Measurements from ENCODE around the gene GADD45GIP1. TPM values are rescaled to one million over a fixed set of nuclear protein-coding genes. Genes with fewer than 3 reads are reported as not detected.
A peak's percentile ranks its signal among the peaks of the same experiment; 100 is the strongest.
"Not testable (repeated sequence)": the region's sequence is repeated elsewhere in the genome, so short reads cannot be mapped to it uniquely, and the experiment has no call there.

Gene GADD45GIP1
- polyA plus RNA-seq, 2 donors = 53.7 to 57.0 TPM

DNA sequence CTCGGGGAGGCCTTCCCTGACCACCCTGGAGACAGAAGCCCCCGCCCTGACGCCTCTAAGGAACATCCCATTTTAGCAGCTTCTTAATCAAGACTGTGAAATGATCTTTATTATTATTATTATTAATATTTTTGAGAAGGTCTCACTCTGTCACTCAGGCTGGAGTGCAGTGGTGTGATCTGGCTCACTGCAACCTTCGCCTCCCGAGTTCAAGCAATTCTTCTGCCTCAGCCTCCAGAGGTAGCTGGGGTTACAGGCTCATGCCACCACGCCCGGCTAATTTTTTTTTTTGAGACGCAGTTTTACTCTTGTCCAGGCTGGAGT lies 8.8 kb upstream of the GADD45GIP1 start:
- H3K4me3 ChIP-seq (ENCODE audit: low read depth in 1 of 2, low read length in 2 of 2) = no peak overlapping the region
- no peaks in the 10 kb centered on the region for H3K27me3 ChIP-seq (ENCODE audit: control insufficient read depth in 1 of 2, insufficient read depth in 2 of 2, low read length in 2 of 2)
- 41 to 42% methylated on average over 8 of the region's 8 CpGs for WGBS, 2 donors
- no peaks in the 10 kb centered on the region for H3K9me3 ChIP-seq (ENCODE audit: control insufficient read depth in 2 of 2, insufficient read depth in 1 of 2, low read depth in 1 of 2, low read length in 1 of 2)
- peaks cover 0 to 2% of the 10 kb centered on the region in 2 donors for H3K4me1 ChIP-seq (ENCODE audit: control insufficient read depth in 2 of 2, insufficient read depth in 2 of 2, low read length in 1 of 2)
- H3K36me3 ChIP-seq (ENCODE audit: control insufficient read depth in 2 of 2, insufficient read depth in 2 of 2, low read length in 1 of 2) = no peaks in the 10 kb centered on the region
- H3K27ac ChIP-seq (ENCODE audit: low read depth in 2 of 2, low read length in 1 of 2) = peak overlapping the region in 1 of 2 donors; percentile 77

- 0 to 1% methylated on average over 25 to 34 of the region's 34 CpGs for WGBS, 2 donors
- H3K4me3 ChIP-seq (ENCODE audit: low read depth in 1 of 2, low read length in 2 of 2) = peak overlapping the region; percentile 35 to 42
Measured at GRCh38 chr19:12965017-12965811, 8.2 kb upstream of the GADD45GIP1 start.

DNA sequence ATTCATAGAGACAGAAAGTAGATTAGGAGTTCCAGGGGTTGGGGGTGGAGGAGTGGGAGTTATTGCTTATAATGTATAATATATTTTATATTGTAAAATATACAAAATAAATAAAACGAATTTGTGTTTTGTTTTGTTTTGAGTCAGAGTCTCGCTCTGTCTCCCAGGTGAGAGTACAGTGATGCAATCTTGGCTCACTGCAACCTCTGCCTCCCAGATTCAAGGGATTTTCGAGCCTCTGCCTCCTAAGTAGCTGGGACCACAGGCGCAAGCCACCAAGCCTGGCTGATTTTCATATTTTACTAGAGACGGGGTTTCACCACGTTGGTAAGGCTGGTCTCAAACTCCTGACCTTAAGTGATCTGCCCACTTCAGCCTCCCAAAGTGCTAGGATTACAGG lies 2.5 kb upstream of the GADD45GIP1 start:
- H3K36me3 ChIP-seq (ENCODE audit: control insufficient read depth in 2 of 2, insufficient read depth in 2 of 2, low read length in 1 of 2) = no peaks in the 10 kb centered on the region

More at GRCh38 chr19:12965017-12965811, 8.2 kb upstream of the GADD45GIP1 start:
- Histone ChIP-seq H3K36me3 (ENCODE audit: control insufficient read depth in 2 of 2, insufficient read depth in 2 of 2, low read length in 1 of 2) (no peaks in the 10 kb centered on the region), H3K27ac (ENCODE audit: low read depth in 2 of 2, low read length in 1 of 2) (peak overlapping the region; percentile 15 to 77), H3K27me3 (ENCODE audit: control insufficient read depth in 1 of 2, insufficient read depth in 2 of 2, low read length in 2 of 2) (no peaks in the 10 kb centered on the region), H3K9me3 (ENCODE audit: control insufficient read depth in 2 of 2, insufficient read depth in 1 of 2, low read depth in 1 of 2, low read length in 1 of 2) (no peaks in the 10 kb centered on the region), H3K4me1 (ENCODE audit: control insufficient read depth in 2 of 2, insufficient read depth in 2 of 2, low read length in 1 of 2) (peaks cover 0 to 2% of the 10 kb centered on the region in 2 donors)

GRCh38 chr19:12957389-12957952 lies 448 bp upstream of the GADD45GIP1 start:
- H3K36me3 ChIP-seq (ENCODE audit: control insufficient read depth in 2 of 2, insufficient read depth in 2 of 2, low read length in 1 of 2); H3K4me1 ChIP-seq (ENCODE audit: control insufficient read depth in 2 of 2, insufficient read depth in 2 of 2, low read length in 1 of 2); H3K27me3 ChIP-seq (ENCODE audit: control insufficient read depth in 1 of 2, insufficient read depth in 2 of 2, low read length in 2 of 2); H3K9me3 ChIP-seq (ENCODE audit: control insufficient read depth in 2 of 2, insufficient read depth in 1 of 2, low read depth in 1 of 2, low read length in 1 of 2): not testable (repeated sequence)
- WGBS, 2 donors = 31 to 33% methylated on average over 31 of the region's 31 CpGs
- Histone ChIP-seq H3K4me3 (ENCODE audit: low read depth in 1 of 2, low read length in 2 of 2) (peak overlapping the region; percentile 67 to 88), H3K27ac (ENCODE audit: low read depth in 2 of 2, low read length in 1 of 2) (peak overlapping the region; percentile 91 to 98)

More for the DNA sequence above, 2.5 kb upstream of the GADD45GIP1 start:
- 69 to 72% methylated on average over 6 of the region's 6 CpGs for WGBS, 2 donors
- Histone ChIP-seq H3K4me1 (ENCODE audit: control insufficient read depth in 2 of 2, insufficient read depth in 2 of 2, low read length in 1 of 2) (peaks cover 0 to 1% of the 10 kb centered on the region in 2 donors), H3K27me3 (ENCODE audit: control insufficient read depth in 1 of 2, insufficient read depth in 2 of 2, low read length in 2 of 2) (no peaks in the 10 kb centered on the region), H3K4me3 (ENCODE audit: low read depth in 1 of 2, low read length in 2 of 2) (no peak overlapping the region), H3K27ac (ENCODE audit: low read depth in 2 of 2, low read length in 1 of 2) (no peak overlapping the region), H3K9me3 (ENCODE audit: control insufficient read depth in 2 of 2, insufficient read depth in 1 of 2, low read depth in 1 of 2, low read length in 1 of 2) (no peaks in the 10 kb centered on the region)

GRCh38 chr19:12955996-12956395 lies 1.0 kb downstream of the GADD45GIP1 start:
- no peaks in the 10 kb centered on the region for H3K9me3 ChIP-seq (ENCODE audit: control insufficient read depth in 2 of 2, insufficient read depth in 1 of 2, low read depth in 1 of 2, low read length in 1 of 2)
- peaks cover 9 to 10% of the 10 kb centered on the region in 2 donors for H3K36me3 ChIP-seq (ENCODE audit: control insufficient read depth in 2 of 2, insufficient read depth in 2 of 2, low read length in 1 of 2)
- WGBS, 2 donors = 50 to 55% methylated on average over 12 of the region's 12 CpGs
- peak overlapping the region; percentile 67 to 88 for H3K4me3 ChIP-seq (ENCODE audit: low read depth in 1 of 2, low read length in 2 of 2)
- H3K27ac ChIP-seq (ENCODE audit: low read depth in 2 of 2, low read length in 1 of 2) = peak overlapping the region; percentile 91 to 98
- H3K27me3 ChIP-seq (ENCODE audit: control insufficient read depth in 1 of 2, insufficient read depth in 2 of 2, low read length in 2 of 2) = no peaks in the 10 kb centered on the region
- H3K4me1 ChIP-seq (ENCODE audit: control insufficient read depth in 2 of 2, insufficient read depth in 2 of 2, low read length in 1 of 2) = peaks cover 4 to 9% of the 10 kb centered on the region in 2 donors

DNA sequence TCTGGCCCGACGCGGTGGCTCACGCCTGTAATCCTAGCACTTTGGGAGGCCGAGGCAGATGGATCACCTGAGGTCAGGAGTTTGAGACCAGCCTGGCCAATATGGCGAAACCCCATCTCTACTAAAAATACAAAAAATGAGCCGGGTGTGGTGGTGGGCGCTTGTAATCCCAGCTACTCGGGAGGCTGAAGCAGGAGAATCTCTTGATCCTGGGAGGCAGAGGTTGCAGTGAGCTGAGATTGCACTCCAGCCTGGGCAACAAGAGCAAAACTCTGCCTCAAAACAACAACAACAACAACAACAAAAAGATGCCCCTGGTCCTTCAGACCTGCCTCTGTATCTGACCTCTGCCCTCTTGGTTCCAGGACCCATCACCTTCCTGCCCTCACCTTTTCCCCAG lies 1.4 kb downstream of the GADD45GIP1 start:
- 86% methylated on average over 9 of the region's 9 CpGs for WGBS, 2 donors
- peak overlapping the region; percentile 91 to 98 for H3K27ac ChIP-seq (ENCODE audit: low read depth in 2 of 2, low read length in 1 of 2)

DNA sequence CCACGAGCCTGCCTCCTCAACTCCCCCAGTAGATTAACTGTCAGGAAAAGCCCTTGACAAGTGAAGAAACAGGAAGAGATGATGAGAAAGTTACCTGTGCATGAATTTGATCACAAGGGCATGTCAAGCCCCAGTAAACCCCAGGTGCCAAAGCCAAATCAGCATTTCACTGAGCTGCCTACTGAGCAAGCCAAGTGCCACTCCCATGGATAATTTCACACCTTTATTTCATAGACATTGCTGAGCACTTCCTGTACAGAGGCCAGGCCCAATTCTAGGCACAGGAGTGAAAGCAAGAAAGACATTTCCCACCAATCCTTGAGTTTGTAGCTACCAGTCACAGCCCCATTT lies 2.4 kb downstream of the GADD45GIP1 start:
- WGBS, 2 donors = 14 to 25% methylated on average over 1 of the region's 1 CpG
- H3K4me1 ChIP-seq (ENCODE audit: control insufficient read depth in 2 of 2, insufficient read depth in 2 of 2, low read length in 1 of 2) = peaks cover 4 to 9% of the 10 kb centered on the region in 2 donors
- H3K9me3 ChIP-seq (ENCODE audit: control insufficient read depth in 2 of 2, insufficient read depth in 1 of 2, low read depth in 1 of 2, low read length in 1 of 2) = no peaks in the 10 kb centered on the region
- peaks cover 14 to 20% of the 10 kb centered on the region in 2 donors for H3K36me3 ChIP-seq (ENCODE audit: control insufficient read depth in 2 of 2, insufficient read depth in 2 of 2, low read length in 1 of 2)
- no peak overlapping the region for H3K4me3 ChIP-seq (ENCODE audit: low read depth in 1 of 2, low read length in 2 of 2)
- H3K27ac ChIP-seq (ENCODE audit: low read depth in 2 of 2, low read length in 1 of 2) = peak overlapping the region; percentile 84 to 91
- H3K27me3 ChIP-seq (ENCODE audit: control insufficient read depth in 1 of 2, insufficient read depth in 2 of 2, low read length in 2 of 2) = no peaks in the 10 kb centered on the region

More for the DNA sequence above, 1.4 kb downstream of the GADD45GIP1 start:
- not testable (repeated sequence) for H3K4me3 ChIP-seq (ENCODE audit: low read depth in 1 of 2, low read length in 2 of 2); H3K9me3 ChIP-seq (ENCODE audit: control insufficient read depth in 2 of 2, insufficient read depth in 1 of 2, low read depth in 1 of 2, low read length in 1 of 2); H3K27me3 ChIP-seq (ENCODE audit: control insufficient read depth in 1 of 2, insufficient read depth in 2 of 2, low read length in 2 of 2); H3K4me1 ChIP-seq (ENCODE audit: control insufficient read depth in 2 of 2, insufficient read depth in 2 of 2, low read length in 1 of 2)
- peaks cover 9 to 13% of the 10 kb centered on the region in 2 donors for H3K36me3 ChIP-seq (ENCODE audit: control insufficient read depth in 2 of 2, insufficient read depth in 2 of 2, low read length in 1 of 2)

GRCh38 chr19:12953799-12954611 lies 3.0 kb downstream of the GADD45GIP1 start:
- Histone ChIP-seq H3K27ac (ENCODE audit: low read depth in 2 of 2, low read length in 1 of 2) (peak overlapping the region; percentile 84 to 91), H3K9me3 (ENCODE audit: control insufficient read depth in 2 of 2, insufficient read depth in 1 of 2, low read depth in 1 of 2, low read length in 1 of 2) (no peaks in the 10 kb centered on the region), H3K4me3 (ENCODE audit: low read depth in 1 of 2, low read length in 2 of 2) (peak overlapping the region in 1 of 2 donors; percentile 11), H3K4me1 (ENCODE audit: control insufficient read depth in 2 of 2, insufficient read depth in 2 of 2, low read length in 1 of 2) (peaks cover 4 to 9% of the 10 kb centered on the region in 2 donors), H3K36me3 (ENCODE audit: control insufficient read depth in 2 of 2, insufficient read depth in 2 of 2, low read length in 1 of 2) (peaks cover 20 to 26% of the 10 kb centered on the region in 2 donors), H3K27me3 (ENCODE audit: control insufficient read depth in 1 of 2, insufficient read depth in 2 of 2, low read length in 2 of 2) (no peaks in the 10 kb centered on the region)
- 45 to 50% methylated on average over 12 of the region's 12 CpGs for WGBS, 2 donors

GRCh38 chr19:12953138-12953798 lies 3.8 kb downstream of the GADD45GIP1 start:
- 54 to 58% methylated on average over 11 of the region's 11 CpGs for WGBS, 2 donors
- H3K27ac ChIP-seq (ENCODE audit: low read depth in 2 of 2, low read length in 1 of 2) = peak overlapping the region; percentile 32 to 91
- H3K36me3 ChIP-seq (ENCODE audit: control insufficient read depth in 2 of 2, insufficient read depth in 2 of 2, low read length in 1 of 2) = peaks cover 21 to 33% of the 10 kb centered on the region in 2 donors

More at GRCh38 chr19:12953138-12953798, 3.8 kb downstream of the GADD45GIP1 start:
- peaks cover 4 to 12% of the 10 kb centered on the region in 2 donors for H3K4me1 ChIP-seq (ENCODE audit: control insufficient read depth in 2 of 2, insufficient read depth in 2 of 2, low read length in 1 of 2)
- no peaks in the 10 kb centered on the region for H3K27me3 ChIP-seq (ENCODE audit: control insufficient read depth in 1 of 2, insufficient read depth in 2 of 2, low read length in 2 of 2)
- H3K4me3 ChIP-seq (ENCODE audit: low read depth in 1 of 2, low read length in 2 of 2) = no peak overlapping the region
- no peaks in the 10 kb centered on the region for H3K9me3 ChIP-seq (ENCODE audit: control insufficient read depth in 2 of 2, insufficient read depth in 1 of 2, low read depth in 1 of 2, low read length in 1 of 2)

All from esophagus (tissue), 2 donors.